Neural progenitor cell (in vitro differentiated cells): ENCODE measurements around the gene TFPI. TPM values are rescaled to one million over a fixed set of nuclear protein-coding genes. Genes with fewer than 3 reads are reported as not detected.

Source experiments
- DNase-seq: peaks from one replicate; pipeline ENCODE4 v3.0.0-alpha.2; 2016; ENCODE audit warnings: low spot score
- H2AFZ ChIP-seq: fragments of 200-600 bp; sonication (generic); replicated peaks from 2 replicates; pipeline ENCODE4 v1.6.1; 2016; ENCODE audit warnings: antibody characterized with exemption
- H3F3A ChIP-seq: fragments of 200-600 bp; sonication (generic); 2 replicates; pipeline ENCODE4 v1.6.1; 2016; ENCODE audit warnings: antibody characterized with exemption, low read depth
- H3K27ac ChIP-seq: fragments of 200-600 bp; sonication (generic); 2 replicates; pipeline ENCODE4 v1.5.1; 2016; ENCODE audit warnings: mild to moderate bottlenecking
- H3K27me3 ChIP-seq: fragments of 200-600 bp; sonication (generic); 2 replicates; pipeline ENCODE4 v1.6.1; 2016; ENCODE audit warnings: mild to moderate bottlenecking, moderate library complexity
- H3K36me3 ChIP-seq: fragments of 200-600 bp; sonication (generic); 2 replicates; pipeline ENCODE4 v1.5.1; 2016
- H3K4me1 ChIP-seq: fragments of 200-600 bp; sonication (generic); 2 replicates; pipeline ENCODE4 v1.6.1; 2016; ENCODE audit warnings: mixed run types
- H3K4me2 ChIP-seq: fragments of 200-600 bp; sonication (generic); 2 replicates; pipeline ENCODE4 v1.6.1; 2016
- H3K4me3 ChIP-seq: fragments of 200-600 bp; sonication (generic); 2 replicates; pipeline ENCODE4 v1.5.1; 2016
- H3K79me2 ChIP-seq: fragments of 200-600 bp; sonication (generic); 2 replicates; pipeline ENCODE4 v1.6.1; 2016; ENCODE audit warnings: low read depth
- H3K9ac ChIP-seq: fragments of 200-600 bp; sonication (generic); 2 replicates; pipeline ENCODE4 v1.6.1; 2016
- H3K9me3 ChIP-seq: fragments of 200-600 bp; sonication (generic); 2 replicates; pipeline ENCODE4 v1.5.1; 2016; ENCODE audit warnings: low read depth
- H4K20me1 ChIP-seq: fragments of 200-600 bp; sonication (generic); 2 replicates; pipeline ENCODE4 v1.6.1; 2016; ENCODE audit warnings: low read depth
- H3K27ac Mint-ChIP-seq: 3 replicates; pipeline ENCODE4 v1.8.0; 2021; ENCODE audit warnings: mixed read lengths
- H3K27me3 Mint-ChIP-seq: 2 replicates; pipeline ENCODE4 v1.8.0; 2022; ENCODE audit warnings: low read depth, mild to moderate bottlenecking, inconsistent platforms, moderate library complexity, mixed read lengths; ENCODE audit not compliant: insufficient read depth
- H3K36me3 Mint-ChIP-seq: 3 replicates; pipeline ENCODE4 v1.8.0; 2021; ENCODE audit warnings: mixed read lengths
- H3K4me1 Mint-ChIP-seq: 3 replicates; pipeline ENCODE4 v1.8.0; 2021; ENCODE audit warnings: mixed read lengths
- H3K4me3 Mint-ChIP-seq: 3 replicates; pipeline ENCODE4 v1.8.0; 2021; ENCODE audit warnings: mild to moderate bottlenecking, moderate library complexity, mixed read lengths
- H3K9me3 Mint-ChIP-seq: 3 replicates; pipeline ENCODE4 v1.8.0; 2020; ENCODE audit warnings: mixed read lengths
- CTCF ChIP-seq: fragments of 200-600 bp; sonication (generic); IDR thresholded peaks from 2 replicates; pipeline ENCODE4 v1.5.1; 2017; ENCODE audit warnings: antibody characterized with exemption, mild to moderate bottlenecking
- EZH2 ChIP-seq: fragments of 200-600 bp; sonication (generic); IDR thresholded peaks from 2 replicates; pipeline ENCODE4 v1.6.1; 2017; ENCODE audit warnings: antibody characterized with exemption, mild to moderate bottlenecking, moderate library complexity
- EZH2phosphoT487 ChIP-seq: fragments of 200-600 bp; sonication (generic); IDR thresholded peaks from 2 replicates; pipeline ENCODE4 v1.6.1; 2017; ENCODE audit warnings: antibody characterized with exemption
- total RNA-seq: library from RNA; depleted of rRNA; stranded (reverse); fragments of >200 nt; gene quantifications from 2 replicates; pipeline ENCODE4 v1.2.3, GENCODE V29; 2015; ENCODE audit warnings: low replicate concordance

The TFPI gene
- total RNA-seq, 1 donor from 2014 or later: 16.6 TPM

- H3K4me3 ChIP-seq: no peak overlapping the region
- no peaks in the 10 kb centered on the region for H3K36me3 ChIP-seq
- Mint-ChIP-seq H3K27ac (no peak overlapping the region), H3K9me3 (no peaks in the 10 kb centered on the region), H3K27me3 (no peaks in the 10 kb centered on the region), H3K4me3 (no peak overlapping the region), H3K4me1 (peaks cover 14% of the 10 kb centered on the region), H3K36me3 (peaks cover 9% of the 10 kb centered on the region)
- no peak for DNase-seq
- H2AFZ ChIP-seq: no peak overlapping the region
- H3K27ac ChIP-seq: no peak overlapping the region
- H3K27me3 ChIP-seq: no peaks in the 10 kb centered on the region
- no peaks in the 10 kb centered on the region for H3F3A ChIP-seq
- H3K9ac ChIP-seq: no peak overlapping the region
- no peaks in the 10 kb centered on the region for H3K9me3 ChIP-seq
- H4K20me1 ChIP-seq: no peaks in the 10 kb centered on the region
- no peak for TF ChIP-seq EZH2
- TF ChIP-seq EZH2phosphoT487: no peak
- no peak for TF ChIP-seq CTCF
- peaks cover 5% of the 10 kb centered on the region for H3K4me1 ChIP-seq
- no peaks in the 10 kb centered on the region for H3K79me2 ChIP-seq
- H3K4me2 ChIP-seq: no peak overlapping the region
Observed at GRCh38 chr2:187547353-187547979, 6.8 kb downstream of the TFPI start.

GRCh38 chr2:187546762-187547333 lies 7.4 kb downstream of the TFPI start:
- no peak for DNase-seq
- H3F3A ChIP-seq: no peaks in the 10 kb centered on the region
- H3K4me3 ChIP-seq: no peak overlapping the region
- no peaks in the 10 kb centered on the region for H3K79me2 ChIP-seq
- H3K27ac Mint-ChIP-seq: no peak overlapping the region
- TF ChIP-seq EZH2: no peak
- TF ChIP-seq EZH2phosphoT487: no peak
- TF ChIP-seq CTCF: no peak
- H3K9me3 ChIP-seq: no peaks in the 10 kb centered on the region
- H2AFZ ChIP-seq: no peak overlapping the region
- H3K27ac ChIP-seq: no peak overlapping the region
- no peaks in the 10 kb centered on the region for H3K27me3 ChIP-seq
- H3K4me2 ChIP-seq: no peak overlapping the region
- H3K9me3 Mint-ChIP-seq: no peaks in the 10 kb centered on the region
- H3K9ac ChIP-seq: no peak overlapping the region
- H3K4me1 Mint-ChIP-seq: peaks cover 18% of the 10 kb centered on the region
- H3K4me1 ChIP-seq: peaks cover 5% of the 10 kb centered on the region
- peaks cover 9% of the 10 kb centered on the region for H3K36me3 Mint-ChIP-seq
- no peak overlapping the region for H3K4me3 Mint-ChIP-seq
- no peaks in the 10 kb centered on the region for H3K27me3 Mint-ChIP-seq
- H3K36me3 ChIP-seq: no peaks in the 10 kb centered on the region
- no peaks in the 10 kb centered on the region for H4K20me1 ChIP-seq

DNA sequence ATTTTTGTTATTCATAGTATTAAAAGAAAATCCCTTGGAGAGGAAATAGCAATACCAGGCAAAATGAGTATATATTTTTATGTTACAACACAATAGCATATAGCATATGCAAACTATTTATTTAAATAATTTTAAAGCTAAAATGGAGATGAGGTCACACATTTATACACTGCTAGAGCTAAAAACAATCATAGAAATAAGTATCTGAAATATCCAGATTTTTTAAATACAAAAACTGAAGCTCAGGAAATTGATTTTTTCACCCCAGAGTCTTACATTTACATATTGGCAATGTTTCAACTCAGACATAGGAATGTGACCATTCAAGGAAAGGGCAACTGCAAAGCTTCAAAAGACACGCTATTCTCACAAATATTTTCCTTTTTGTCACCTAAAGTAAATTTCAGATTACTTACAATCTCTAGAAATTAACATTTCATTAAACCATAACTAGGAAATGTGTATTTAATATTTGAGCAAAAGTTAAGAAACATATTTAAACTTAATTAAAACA lies 8.9 kb downstream of the TFPI start:
- H3K9ac ChIP-seq: no peak overlapping the region
- H3K4me1 Mint-ChIP-seq: peaks cover 25% of the 10 kb centered on the region
- H3K27me3 Mint-ChIP-seq: no peaks in the 10 kb centered on the region
- no peak overlapping the region for H3K27ac ChIP-seq
- H3K4me1 ChIP-seq: peaks cover 9% of the 10 kb centered on the region
- no peak for TF ChIP-seq CTCF
- TF ChIP-seq EZH2phosphoT487: no peak
- TF ChIP-seq EZH2: no peak
- no peak overlapping the region for H3K4me3 ChIP-seq
- no peaks in the 10 kb centered on the region for H3F3A ChIP-seq
- no peaks in the 10 kb centered on the region for H3K36me3 ChIP-seq
- no peak for DNase-seq
- no peaks in the 10 kb centered on the region for H4K20me1 ChIP-seq
- H3K27ac Mint-ChIP-seq: no peak overlapping the region
- H3K9me3 ChIP-seq: no peaks in the 10 kb centered on the region
- no peak overlapping the region for H2AFZ ChIP-seq
- H3K36me3 Mint-ChIP-seq: peaks cover 5% of the 10 kb centered on the region
- no peaks in the 10 kb centered on the region for H3K27me3 ChIP-seq
- no peak overlapping the region for H3K4me3 Mint-ChIP-seq
- no peak overlapping the region for H3K4me2 ChIP-seq
- no peaks in the 10 kb centered on the region for H3K79me2 ChIP-seq
- H3K9me3 Mint-ChIP-seq: no peaks in the 10 kb centered on the region
